Measurements from ENCODE around the gene IRAK2. TPM values are rescaled to one million over a fixed set of nuclear protein-coding genes. Genes with fewer than 3 reads are reported as not detected.

Gene IRAK2
- total and polyA plus RNA-seq, 3 donors from 2014 or later: 2.1 to 3.8 (median 3.7) TPM

DNA sequence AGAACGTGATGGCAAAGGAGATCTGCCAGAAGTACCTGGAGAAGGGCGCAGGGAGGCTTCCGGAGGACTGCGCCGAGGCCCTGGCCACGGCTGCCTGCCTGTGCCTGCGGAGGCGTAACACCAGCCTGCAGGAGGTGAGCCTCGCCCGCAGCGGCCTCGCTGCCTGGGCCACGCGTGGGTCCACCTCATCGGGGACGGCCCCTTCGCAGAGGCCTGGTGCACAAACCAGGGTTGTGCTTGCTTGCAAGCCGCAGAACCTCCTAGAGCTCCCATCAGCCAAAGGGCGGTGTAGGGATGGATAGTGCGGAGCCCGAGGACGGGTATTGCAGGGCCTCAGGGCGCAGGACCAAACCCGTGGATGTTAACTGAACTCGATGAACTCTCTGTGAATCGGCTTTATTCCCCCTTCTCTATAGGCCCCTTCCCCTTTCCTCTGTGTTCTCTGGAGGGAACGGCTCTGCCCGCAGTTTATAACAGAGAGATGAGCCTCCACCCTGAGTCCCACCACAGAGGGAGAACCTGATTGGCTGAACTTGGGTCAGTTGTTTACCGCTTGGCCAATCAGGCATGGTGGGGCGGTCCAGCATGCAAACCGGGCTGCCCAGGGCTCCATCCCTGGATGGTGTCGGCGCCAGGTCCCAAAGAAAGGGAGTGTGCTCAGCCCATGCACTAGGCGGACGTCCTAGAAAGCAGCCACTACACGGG lies 70.0 kb downstream of the IRAK2 start:
- peak; percentile 77 for DNase-seq
- WGBS, 2 donors: 69 to 77% methylated on average over 22 to 36 of the region's 36 CpGs
- no peaks in the 10 kb centered on the region for H3K4me1 ChIP-seq
- TF ChIP-seq POLR2A (IDR thresholded peaks at IDR 0.05): no peak
- no peak for TF ChIP-seq CTCF (IDR thresholded peaks at IDR 0.05)
- peak overlapping the region; percentile 25 to 36 for H3K4me3 ChIP-seq
- H3K27ac ChIP-seq: no peak overlapping the region
- no peaks in the 10 kb centered on the region for H3K27me3 ChIP-seq
- no peaks in the 10 kb centered on the region for H3K9me3 ChIP-seq
- intact Hi-C loops (cut with DNase I; ENCODE audit: low total_unique reads): no loop called here
- H3K36me3 ChIP-seq (ENCODE audit: low read depth, missing control alignments): no peaks in the 10 kb centered on the region

DNA sequence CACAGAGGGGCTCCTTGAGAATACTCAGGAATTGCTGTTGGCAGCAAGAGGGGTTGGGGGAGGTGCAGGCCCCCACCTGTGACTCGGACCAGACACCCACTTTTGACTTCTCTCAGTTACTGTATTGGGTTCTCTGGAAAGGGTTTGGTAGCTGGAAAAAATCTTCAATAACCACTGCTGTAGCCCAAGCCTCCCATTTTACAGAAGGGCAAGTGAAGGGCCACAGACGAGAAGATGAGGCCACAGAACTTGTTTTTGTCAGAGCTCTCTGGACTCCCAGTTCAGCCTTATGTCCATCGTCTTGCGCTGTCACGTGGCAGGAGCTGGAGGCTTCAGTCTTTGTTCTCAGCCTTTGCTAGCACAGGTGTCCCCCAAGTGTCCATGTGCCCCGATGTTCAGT lies 70.8 kb downstream of the IRAK2 start:
- no peaks in the 10 kb centered on the region for H3K27me3 ChIP-seq
- 64 to 70% methylated on average over 6 of the region's 6 CpGs for WGBS, 2 donors
- TF ChIP-seq POLR2A (IDR thresholded peaks at IDR 0.05) (no peak), CTCF (IDR thresholded peaks at IDR 0.05) (no peak)
- H3K4me1 ChIP-seq: no peaks in the 10 kb centered on the region
- DNase-seq: no peak
- no peak overlapping the region for H3K4me3 ChIP-seq
- H3K36me3 ChIP-seq (ENCODE audit: low read depth, missing control alignments): no peaks in the 10 kb centered on the region
- intact Hi-C loops (cut with DNase I; ENCODE audit: low total_unique reads): no loop called here
- H3K27ac ChIP-seq: no peak overlapping the region
- no peaks in the 10 kb centered on the region for H3K9me3 ChIP-seq

GRCh38 chr3:10238345-10239183 lies 73.8 kb downstream of the IRAK2 start:
- intact Hi-C loops (cut with DNase I; ENCODE audit: low total_unique reads): no loop called here
- H3K36me3 ChIP-seq (ENCODE audit: low read depth, missing control alignments): no peaks in the 10 kb centered on the region
- H3K27me3 ChIP-seq: no peaks in the 10 kb centered on the region

DNA sequence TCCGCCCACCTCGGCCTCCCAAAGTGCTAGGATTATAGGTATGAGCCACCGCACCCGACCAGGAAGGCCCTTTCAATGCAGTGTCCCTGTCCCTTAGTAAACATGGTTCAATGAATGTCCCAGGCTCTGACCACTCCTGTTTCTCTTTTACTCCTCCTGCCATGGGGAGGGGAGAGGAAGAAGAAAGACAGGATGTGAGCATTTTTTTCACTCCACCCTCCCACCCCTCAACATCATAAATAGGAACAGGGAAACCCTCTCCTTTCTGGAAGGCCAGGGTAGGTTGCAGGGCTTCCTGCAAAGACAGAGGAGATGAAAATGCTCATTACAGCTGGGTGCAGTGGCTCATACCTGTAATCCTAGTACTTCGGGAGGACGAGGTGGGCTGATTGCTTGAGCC lies 76.1 kb downstream of the IRAK2 start:
- 70 to 95% methylated on average over 6 of the region's 6 CpGs for WGBS, 2 donors
- intact Hi-C loops (cut with DNase I; ENCODE audit: low total_unique reads): no loop called here
- Histone ChIP-seq H3K4me3 (no peak overlapping the region), H3K4me1 (no peaks in the 10 kb centered on the region), H3K27ac (no peak overlapping the region), H3K36me3 (ENCODE audit: low read depth, missing control alignments) (no peaks in the 10 kb centered on the region), H3K27me3 (no peaks in the 10 kb centered on the region), H3K9me3 (no peaks in the 10 kb centered on the region)
- DNase-seq: no peak
- TF ChIP-seq POLR2A (IDR thresholded peaks at IDR 0.05): no peak
- TF ChIP-seq CTCF (IDR thresholded peaks at IDR 0.05): no peak

More at GRCh38 chr3:10238345-10239183, 73.8 kb downstream of the IRAK2 start:
- Histone ChIP-seq H3K4me3 (no peak overlapping the region), H3K4me1 (no peaks in the 10 kb centered on the region), H3K27ac (no peak overlapping the region), H3K9me3 (no peaks in the 10 kb centered on the region)
- DNase-seq: no peak
- 83 to 90% methylated on average over 15 of the region's 15 CpGs for WGBS, 2 donors
- no peak for TF ChIP-seq CTCF (IDR thresholded peaks at IDR 0.05)
- TF ChIP-seq POLR2A (IDR thresholded peaks at IDR 0.05): no peak
